Vagina (tissue), 2 donors: Measurements from ENCODE around the gene HOOK2.

Experiments
- CTCF ChIP-seq, 3 experiments: fragments of 450-650 bp in 2 of 3; fragments of 200-600 bp in 1 of 3; sonication (generic) in 1 of 3; IDR thresholded peaks; one replicate each; pipeline ENCODE4 v1.5.1; 2017 to 2019; ENCODE audit warnings: antibody characterized with exemption in 3 of 3, mild to moderate bottlenecking in 2 of 3, moderate library complexity in 2 of 3
- POLR2A ChIP-seq, 2 donors: fragments of 450-650 bp; IDR thresholded peaks; one replicate each; pipeline ENCODE4 v1.6.1; 2017; ENCODE audit warnings: antibody characterized with exemption in 2 of 2, mild to moderate bottlenecking in 2 of 2, moderate library complexity in 2 of 2

DNA sequence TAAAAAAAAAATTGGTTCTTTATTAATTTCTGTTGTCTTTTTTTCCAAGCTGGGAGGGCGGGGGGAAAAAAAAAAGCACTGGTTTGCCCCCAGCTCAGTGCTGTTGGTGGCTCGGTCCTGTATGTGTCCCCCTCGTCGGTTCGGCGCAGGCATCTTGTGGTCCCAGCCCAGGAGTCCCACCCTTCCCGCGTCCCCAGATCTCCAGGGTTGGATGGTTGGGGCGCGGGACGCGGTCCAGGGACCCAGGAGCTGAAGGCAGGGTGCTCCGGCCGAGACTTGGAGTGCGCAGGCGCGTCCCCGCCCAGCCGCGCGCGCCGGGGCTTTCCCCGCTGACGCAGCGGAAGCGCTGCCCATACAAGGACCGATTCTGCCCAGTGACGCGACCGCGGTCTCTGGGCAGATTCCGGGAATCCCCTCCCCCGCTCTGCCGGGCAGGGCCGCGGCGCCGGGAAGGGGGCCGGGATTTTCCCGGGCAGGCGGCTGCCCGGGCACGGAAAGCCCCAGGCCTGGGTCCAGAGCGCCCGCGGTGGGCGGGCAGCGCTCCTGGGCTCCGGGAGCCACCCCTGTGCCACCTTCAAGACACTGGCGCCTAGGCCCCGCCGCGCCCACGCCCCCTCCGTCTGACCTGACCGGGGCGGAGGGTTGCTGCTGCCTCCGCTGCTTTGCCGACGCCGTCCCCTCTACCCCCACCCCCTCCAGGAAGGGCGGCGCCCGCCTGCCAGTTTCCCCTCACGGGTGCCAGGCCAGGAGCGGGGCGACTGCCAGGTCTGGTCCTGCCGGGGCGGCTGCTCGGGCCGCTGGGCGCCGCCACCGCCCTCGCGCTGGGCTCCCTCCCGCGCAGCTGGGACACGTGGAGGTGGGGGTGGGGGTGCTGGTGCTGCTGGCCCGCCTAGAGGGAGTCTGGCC lies 18.2 kb upstream of the HOOK2 start:
- TF ChIP-seq CTCF (IDR thresholded peaks at IDR 0.05) (no peak), POLR2A (IDR thresholded peaks at IDR 0.05) (peak; percentile 16 to 71)
